Measurements from ENCODE around the gene NLRP9. TPM values are rescaled to one million over a fixed set of nuclear protein-coding genes. Genes with fewer than 3 reads are reported as not detected.

NLRP9 gene
- total and polyA plus RNA-seq, 2 of the 13 experiments (the other 11 are each of a cell fraction or from before 2014, with no cell fraction given) = not detected

DNA sequence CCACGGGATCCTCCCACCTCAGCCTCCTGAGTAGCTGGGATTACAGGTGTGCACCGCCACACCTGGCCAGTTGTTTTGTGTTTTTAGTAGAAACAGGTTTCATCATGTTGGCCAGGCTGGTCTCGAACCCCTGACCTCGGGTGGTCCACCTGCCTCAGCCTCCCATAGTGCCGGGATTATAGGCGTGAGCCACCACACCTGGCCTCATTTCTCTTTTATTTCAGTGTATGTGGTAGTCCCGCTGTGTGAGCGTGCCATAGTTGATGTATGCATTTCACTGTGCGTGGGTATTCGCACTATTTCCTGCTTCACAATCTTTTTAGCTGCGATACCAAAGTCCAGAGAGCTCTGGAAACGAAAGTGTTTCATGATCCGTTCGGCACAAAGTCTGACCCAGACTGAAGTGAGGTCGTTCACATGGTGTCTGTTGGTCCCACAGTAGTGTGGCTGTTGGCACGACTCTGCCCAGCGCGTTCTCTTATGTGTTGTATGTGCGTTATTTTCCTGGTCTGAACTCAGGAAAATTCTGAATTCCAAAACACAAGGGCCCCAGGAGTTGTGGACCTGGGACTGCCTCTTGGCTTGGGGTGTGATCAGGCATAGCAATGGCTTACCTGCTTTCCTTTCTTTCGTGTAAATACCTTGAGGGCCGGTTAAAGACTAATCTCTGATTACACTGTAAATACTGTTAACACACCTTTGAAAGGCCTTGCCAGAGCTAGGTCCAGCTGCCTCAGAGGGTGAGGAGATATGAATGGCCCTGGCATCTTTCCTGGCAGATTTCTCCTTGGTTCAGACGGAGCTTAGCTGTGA is 54.5 kb downstream of the NLRP9 start:
- Histone ChIP-seq H3K36me3 (replicated peaks in 1 of 2; ENCODE audit: control insufficient read depth in 1 of 2, insufficient read depth in 2 of 2, low read length in 2 of 2) (peaks cover 25 to 63% of the 10 kb centered on the region in 2 experiments), H3K4me2 (ENCODE audit: low read depth, low read length) (peak overlapping the region; percentile 67), H3K9ac (ENCODE audit: insufficient read depth, low read depth, low read length) (peak overlapping the region; percentile 66), H2AFZ (ENCODE audit: low read length) (no peak overlapping the region), H3K4me3 (replicated peaks in 1 of 3; ENCODE audit: insufficient read depth in 1 of 3, low read depth in 2 of 3, low read length in 3 of 3) (peak overlapping the region; percentile 30 to 61 (median 35)), H3K27me3 (ENCODE audit: control insufficient read depth in 1 of 2, insufficient read depth in 2 of 2, low read length in 2 of 2) (no peaks in the 10 kb centered on the region), H4K20me1 (ENCODE audit: insufficient read depth, low read length) (no peaks in the 10 kb centered on the region), H3K27ac (ENCODE audit: extremely low read length, insufficient read depth, low read length) (peak overlapping the region; percentile 89), H3K4me1 (ENCODE audit: insufficient read depth, low read length) (peaks cover 74% of the 10 kb centered on the region), H3K9me3 (ENCODE audit: low read length) (no peaks in the 10 kb centered on the region), H3K79me2 (ENCODE audit: insufficient read depth, low read length) (peaks cover 45% of the 10 kb centered on the region)
- POLR2A ChIA-PET = interaction anchor here (0.8 to 2.7 kb wide), 10 partner anchors 9 to 459 kb away, joined by 3 to 27 read pairs (median 4); partner anchors contain the start of genes EPN1 and U2AF2
- BruUV-seq (replicated peaks) = TSS peak; percentile 67
- intact Hi-C loops (cut with micrococcal nuclease; ENCODE audit: unreplicated experiment) (no loop called here), in situ Hi-C loops (cut with HindIII; ENCODE audit: extremely low pct_ligation_motif_present, low pct_unique_long_range_greater_than_20kb) (no loop called here)
- ATAC-seq (peak; percentile 94), FAIRE-seq (peak; percentile 93), DNase-seq (ENCODE audit: low spot score) (peak; percentile 90)
- CTCF ChIA-PET (ENCODE audit: low intra/inter-chr PET ratio, low total read pairs) = no interaction called here
- 9% methylated on average over 17 of the region's 22 CpGs for WGBS (ENCODE audit: low lambda C conversion rate)
- TF ChIP-seq, protein P1, sequence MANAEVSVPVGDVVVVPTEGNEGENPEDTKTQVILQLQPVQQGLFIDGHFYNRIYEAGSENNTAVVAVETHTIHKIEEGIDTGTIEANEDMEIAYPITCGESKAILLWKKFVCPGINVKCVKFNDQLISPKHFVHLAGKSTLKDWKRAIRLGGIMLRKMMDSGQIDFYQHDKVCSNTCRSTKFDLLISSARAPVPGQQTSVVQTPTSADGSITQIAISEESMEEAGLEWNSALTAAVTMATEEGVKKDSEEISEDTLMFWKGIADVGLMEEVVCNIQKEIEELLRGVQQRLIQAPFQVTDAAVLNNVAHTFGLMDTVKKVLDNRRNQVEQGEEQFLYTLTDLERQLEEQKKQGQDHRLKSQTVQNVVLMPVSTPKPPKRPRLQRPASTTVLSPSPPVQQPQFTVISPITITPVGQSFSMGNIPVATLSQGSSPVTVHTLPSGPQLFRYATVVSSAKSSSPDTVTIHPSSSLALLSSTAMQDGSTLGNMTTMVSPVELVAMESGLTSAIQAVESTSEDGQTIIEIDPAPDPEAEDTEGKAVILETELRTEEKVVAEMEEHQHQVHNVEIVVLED (CRISPR knock-in tag; IDR thresholded peaks at IDR 0.05; ENCODE audit: borderline replicate concordance) = peak; percentile 50; the same call in 1 of the 2 replicates
- TF ChIP-seq, protein P2, sequence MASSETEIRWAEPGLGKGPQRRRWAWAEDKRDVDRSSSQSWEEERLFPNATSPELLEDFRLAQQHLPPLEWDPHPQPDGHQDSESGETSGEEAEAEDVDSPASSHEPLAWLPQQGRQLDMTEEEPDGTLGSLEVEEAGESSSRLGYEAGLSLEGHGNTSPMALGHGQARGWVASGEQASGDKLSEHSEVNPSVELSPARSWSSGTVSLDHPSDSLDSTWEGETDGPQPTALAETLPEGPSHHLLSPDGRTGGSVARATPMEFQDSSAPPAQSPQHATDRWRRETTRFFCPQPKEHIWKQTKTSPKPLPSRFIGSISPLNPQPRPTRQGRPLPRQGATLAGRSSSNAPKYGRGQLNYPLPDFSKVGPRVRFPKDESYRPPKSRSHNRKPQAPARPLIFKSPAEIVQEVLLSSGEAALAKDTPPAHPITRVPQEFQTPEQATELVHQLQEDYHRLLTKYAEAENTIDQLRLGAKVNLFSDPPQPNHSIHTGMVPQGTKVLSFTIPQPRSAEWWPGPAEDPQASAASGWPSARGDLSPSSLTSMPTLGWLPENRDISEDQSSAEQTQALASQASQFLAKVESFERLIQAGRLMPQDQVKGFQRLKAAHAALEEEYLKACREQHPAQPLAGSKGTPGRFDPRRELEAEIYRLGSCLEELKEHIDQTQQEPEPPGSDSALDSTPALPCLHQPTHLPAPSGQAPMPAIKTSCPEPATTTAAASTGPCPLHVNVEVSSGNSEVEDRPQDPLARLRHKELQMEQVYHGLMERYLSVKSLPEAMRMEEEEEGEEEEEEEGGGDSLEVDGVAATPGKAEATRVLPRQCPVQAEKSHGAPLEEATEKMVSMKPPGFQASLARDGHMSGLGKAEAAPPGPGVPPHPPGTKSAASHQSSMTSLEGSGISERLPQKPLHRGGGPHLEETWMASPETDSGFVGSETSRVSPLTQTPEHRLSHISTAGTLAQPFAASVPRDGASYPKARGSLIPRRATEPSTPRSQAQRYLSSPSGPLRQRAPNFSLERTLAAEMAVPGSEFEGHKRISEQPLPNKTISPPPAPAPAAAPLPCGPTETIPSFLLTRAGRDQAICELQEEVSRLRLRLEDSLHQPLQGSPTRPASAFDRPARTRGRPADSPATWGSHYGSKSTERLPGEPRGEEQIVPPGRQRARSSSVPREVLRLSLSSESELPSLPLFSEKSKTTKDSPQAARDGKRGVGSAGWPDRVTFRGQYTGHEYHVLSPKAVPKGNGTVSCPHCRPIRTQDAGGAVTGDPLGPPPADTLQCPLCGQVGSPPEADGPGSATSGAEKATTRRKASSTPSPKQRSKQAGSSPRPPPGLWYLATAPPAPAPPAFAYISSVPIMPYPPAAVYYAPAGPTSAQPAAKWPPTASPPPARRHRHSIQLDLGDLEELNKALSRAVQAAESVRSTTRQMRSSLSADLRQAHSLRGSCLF (CRISPR knock-in tag; IDR thresholded peaks at IDR 0.05; ENCODE audit: borderline replicate concordance) = no peak
- TF ChIP-seq LRRFIP1 (CRISPR knock-in tag; conservative IDR thresholded peaks at IDR 0.05) (no peak), ISL2 (CRISPR knock-in tag; IDR thresholded peaks at IDR 0.05) (no peak; the same call in 1 of the 2 replicates), ZNF597 (CRISPR knock-in tag; IDR thresholded peaks at IDR 0.05) (no peak), ZSCAN12 (CRISPR knock-in tag; IDR thresholded peaks at IDR 0.05) (no peak), KDM2A (CRISPR knock-in tag; IDR thresholded peaks at IDR 0.05; ENCODE audit: borderline replicate concordance, low read depth) (peak; percentile 45; the same call in 1 of the 2 replicates), ZNF740 (CRISPR knock-in tag; IDR thresholded peaks at IDR 0.05) (no peak), ZNF335 (CRISPR knock-in tag; IDR thresholded peaks at IDR 0.05) (peak; percentile 82; the same call in 1 of the 2 replicates)
- TF ChIP-seq, protein P3, sequence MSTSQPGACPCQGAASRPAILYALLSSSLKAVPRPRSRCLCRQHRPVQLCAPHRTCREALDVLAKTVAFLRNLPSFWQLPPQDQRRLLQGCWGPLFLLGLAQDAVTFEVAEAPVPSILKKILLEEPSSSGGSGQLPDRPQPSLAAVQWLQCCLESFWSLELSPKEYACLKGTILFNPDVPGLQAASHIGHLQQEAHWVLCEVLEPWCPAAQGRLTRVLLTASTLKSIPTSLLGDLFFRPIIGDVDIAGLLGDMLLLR (CRISPR knock-in tag; IDR thresholded peaks at IDR 0.05) = no peak
